ENCODE data around the gene EID1.

- TF ChIP-seq CTCF (tag by site-specific recombination; IDR thresholded peaks at IDR 0.05) (no peak), ZBTB44 (tag by site-specific recombination; IDR thresholded peaks at IDR 0.05) (no peak), ZNF658 (tag by site-specific recombination; IDR thresholded peaks at IDR 0.05) (no peak), ZNF280D (tag by site-specific recombination; IDR thresholded peaks at IDR 0.05) (no peak), PRDM1 (tag by site-specific recombination; IDR thresholded peaks at IDR 0.05) (no peak), ZNF274 (IDR thresholded peaks at IDR 0.05; ENCODE audit: low read length) (no peak), ZNF274 (tag by site-specific recombination; IDR thresholded peaks at IDR 0.05; ENCODE audit: borderline replicate concordance) (no peak), ZNF416 (tag by site-specific recombination; IDR thresholded peaks at IDR 0.05) (no peak), SP2 (tag by site-specific recombination; IDR thresholded peaks at IDR 0.05) (no peak), ZFP37 (tag by site-specific recombination; IDR thresholded peaks at IDR 0.05) (no peak), ZNF324 (tag by site-specific recombination; IDR thresholded peaks at IDR 0.05) (no peak), HIC1 (tag by site-specific recombination; IDR thresholded peaks at IDR 0.05) (no peak), PRDM10 (tag by site-specific recombination; IDR thresholded peaks at IDR 0.05) (no peak), HOXC10 (CRISPR knock-in tag; IDR thresholded peaks at IDR 0.05) (no peak)
These were observed 44.1 kb downstream of the EID1 start for GRCh38 chr15:48922046-48922445.
